HuH-7 (cell line): ENCODE data around the gene RGS7.
"Not testable (repeated sequence)": the region's sequence is repeated elsewhere in the genome, so short reads cannot be mapped to it uniquely, and the experiment has no call there.

ENCODE experiments used
- DNase-seq: peaks from one replicate; pipeline ENCODE4 v3.0.0; 2011; ENCODE audit warnings: low spot score

RGS7 gene

GRCh38 chr1:240909701-240910457, 447.1 kb downstream of the RGS7 start:
- DNase-seq = no peak

GRCh38 chr1:240906477-240906876, 450.5 kb downstream of the RGS7 start:
- DNase-seq = no peak

DNA sequence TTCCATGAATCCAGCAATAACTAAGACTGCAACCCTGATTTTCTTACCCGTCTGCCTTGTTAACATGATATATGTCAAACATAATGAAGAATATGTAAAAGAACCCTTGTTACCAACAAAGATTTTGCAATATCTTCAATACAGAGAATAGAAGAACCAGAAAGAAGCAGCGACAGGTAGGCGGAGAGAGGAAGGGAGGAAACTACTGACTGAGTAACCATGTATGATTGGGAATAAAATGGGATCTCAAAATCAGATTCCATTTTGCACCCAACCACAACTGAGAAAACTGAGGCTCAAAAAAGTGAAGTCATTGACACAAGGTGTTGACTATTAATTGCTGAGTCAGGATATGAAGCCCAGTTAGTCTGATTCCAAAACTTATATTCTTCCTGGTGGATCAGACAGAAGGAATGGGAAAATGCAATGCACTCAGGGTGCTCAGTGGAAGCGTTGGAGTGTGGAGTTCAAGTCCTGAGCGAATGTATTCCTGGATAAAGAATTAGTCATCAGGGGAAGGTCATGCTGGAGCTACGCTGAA, 451.7 kb downstream of the RGS7 start:
- DNase-seq = no peak

GRCh38 chr1:240895424-240895823, 461.6 kb downstream of the RGS7 start:
- DNase-seq = not testable (repeated sequence)

GRCh38 chr1:240888787-240889048, 468.3 kb downstream of the RGS7 start:
- peak; percentile 26 for DNase-seq

DNA sequence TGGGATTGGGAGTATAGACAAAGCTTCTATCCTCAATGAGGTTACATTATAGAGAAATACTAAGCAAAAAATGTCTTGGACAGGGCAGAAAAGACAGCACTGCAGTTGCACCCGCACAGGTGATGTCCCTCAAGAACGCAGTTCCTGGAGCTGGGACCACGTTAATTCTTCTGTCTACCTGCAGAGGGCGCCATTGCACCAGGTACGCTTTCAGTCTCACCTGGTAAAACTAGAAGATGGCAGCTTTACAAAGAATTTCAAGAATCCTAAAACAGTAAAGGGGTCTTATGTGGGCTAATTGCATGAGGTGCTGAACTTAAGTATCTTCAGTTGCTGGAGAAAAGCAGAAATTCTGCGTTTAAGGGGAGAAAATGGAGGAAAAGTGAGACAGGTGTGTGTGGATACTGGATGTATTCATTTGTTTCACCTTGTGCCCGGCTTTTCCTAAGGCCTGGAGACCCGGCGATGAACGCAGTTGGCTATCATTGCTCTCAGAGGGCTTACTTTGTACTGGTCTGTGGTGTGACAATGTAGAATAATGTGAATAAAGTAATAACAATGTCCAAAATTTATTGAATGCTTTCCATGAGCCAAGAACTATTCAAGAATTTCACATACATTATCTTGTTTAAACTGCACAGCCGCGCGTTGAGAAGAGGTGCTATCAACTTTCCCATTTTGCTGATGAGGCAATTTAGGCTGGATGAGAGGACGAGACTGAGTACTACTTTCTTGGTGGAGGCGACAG, 468.8 kb downstream of the RGS7 start:
- peak; percentile 36 for DNase-seq

- no peak for DNase-seq
Observed at GRCh38 chr1:240883490-240883889, 473.5 kb downstream of the RGS7 start.

- DNase-seq = not testable (repeated sequence)
Observed at GRCh38 chr1:240882656-240883308, 474.2 kb downstream of the RGS7 start.

- no peak for DNase-seq
Observed at GRCh38 chr1:240878631-240879030, 478.4 kb downstream of the RGS7 start.

GRCh38 chr1:240877605-240878004, 479.4 kb downstream of the RGS7 start:
- DNase-seq = no peak

DNA sequence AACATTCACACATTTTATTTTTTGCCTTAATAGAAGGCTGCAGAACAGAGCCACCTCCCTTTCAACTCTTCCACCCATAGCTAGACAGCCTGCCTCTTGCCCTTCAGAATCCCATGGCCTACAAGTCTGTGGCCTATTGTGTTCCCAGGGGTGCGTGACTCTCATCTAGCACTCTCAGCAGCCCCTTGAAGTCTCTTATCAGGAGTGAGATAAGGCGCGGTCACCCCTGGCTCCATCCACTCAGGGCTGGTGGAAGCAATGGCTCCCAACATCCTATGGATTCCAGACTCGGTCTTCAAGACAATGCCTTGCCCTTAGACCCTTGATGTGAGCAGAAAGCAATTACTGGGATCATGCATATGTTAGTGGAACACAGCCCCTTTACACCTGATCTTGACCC, 480.9 kb downstream of the RGS7 start:
- no peak for DNase-seq

DNA sequence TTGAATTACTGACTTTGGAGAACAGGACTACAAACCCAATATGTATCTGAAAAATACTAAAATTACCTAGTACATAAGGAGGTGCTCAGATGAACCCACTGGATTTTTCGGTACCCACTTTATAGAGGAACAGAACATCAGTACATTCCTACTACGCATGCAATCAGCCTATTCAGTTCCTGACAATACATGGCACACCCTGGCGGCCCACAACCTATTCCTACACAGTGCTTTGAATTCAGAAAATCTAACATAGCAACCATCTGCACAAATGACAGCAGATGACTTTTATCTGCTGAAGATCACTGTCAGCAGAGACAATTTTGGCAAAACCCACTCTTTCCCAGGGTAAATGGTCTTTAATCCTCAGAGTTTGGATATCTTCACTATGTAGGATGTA, 487.9 kb downstream of the RGS7 start:
- DNase-seq = no peak

- no peak for DNase-seq
Observed at GRCh38 chr1:240866724-240867123, 490.3 kb downstream of the RGS7 start.

DNA sequence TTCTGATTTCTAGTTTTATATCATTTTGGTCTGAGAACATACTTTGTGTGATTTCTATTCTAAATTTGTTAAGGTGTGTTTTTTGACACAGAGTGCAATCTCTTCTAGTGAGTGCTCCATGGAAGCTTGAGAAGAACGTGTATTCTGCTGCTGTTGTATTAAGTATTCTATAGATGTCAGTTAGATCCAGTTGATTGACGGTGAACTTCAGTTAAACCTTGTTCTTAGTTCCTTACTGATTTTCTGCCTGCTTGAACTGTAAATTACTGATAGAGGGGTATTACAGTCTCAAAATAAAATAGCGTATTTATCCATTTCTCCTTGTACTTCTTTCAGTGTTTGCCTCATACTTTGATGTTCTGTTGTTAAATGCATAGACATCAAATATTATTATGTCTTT, 497.0 kb downstream of the RGS7 start:
- DNase-seq = no peak

- no peak for DNase-seq
Observed at GRCh38 chr1:240854367-240854766, 502.6 kb downstream of the RGS7 start.

GRCh38 chr1:240847325-240847724, 509.7 kb downstream of the RGS7 start:
- no peak for DNase-seq

- DNase-seq = no peak
Observed at GRCh38 chr1:240844486-240844885, 512.5 kb downstream of the RGS7 start.

- no peak for DNase-seq
Observed at GRCh38 chr1:240843798-240844197, 513.2 kb downstream of the RGS7 start.

- no peak for DNase-seq
Observed at GRCh38 chr1:240836271-240836670, 520.7 kb downstream of the RGS7 start.

GRCh38 chr1:240835291-240835690, 521.7 kb downstream of the RGS7 start:
- DNase-seq = no peak

DNA sequence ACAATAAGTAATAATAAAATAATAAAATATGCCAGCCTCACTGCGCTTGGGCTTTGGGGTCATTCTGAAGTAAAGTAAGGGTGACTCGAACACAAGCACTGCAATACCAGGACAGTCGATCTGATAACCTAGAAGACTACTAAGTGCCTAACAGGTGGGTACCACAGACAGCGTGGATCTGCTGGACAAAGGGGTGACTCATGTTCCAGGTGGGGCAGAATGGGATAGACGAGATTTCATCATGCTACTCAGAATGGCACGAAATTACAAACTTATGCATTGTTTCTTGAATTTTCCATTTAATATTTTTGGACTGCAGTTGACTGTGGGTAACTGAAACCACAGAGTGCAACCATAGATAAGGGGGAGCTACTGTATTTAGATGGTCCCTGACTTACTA, 523.9 kb downstream of the RGS7 start:
- no peak for DNase-seq

DNA sequence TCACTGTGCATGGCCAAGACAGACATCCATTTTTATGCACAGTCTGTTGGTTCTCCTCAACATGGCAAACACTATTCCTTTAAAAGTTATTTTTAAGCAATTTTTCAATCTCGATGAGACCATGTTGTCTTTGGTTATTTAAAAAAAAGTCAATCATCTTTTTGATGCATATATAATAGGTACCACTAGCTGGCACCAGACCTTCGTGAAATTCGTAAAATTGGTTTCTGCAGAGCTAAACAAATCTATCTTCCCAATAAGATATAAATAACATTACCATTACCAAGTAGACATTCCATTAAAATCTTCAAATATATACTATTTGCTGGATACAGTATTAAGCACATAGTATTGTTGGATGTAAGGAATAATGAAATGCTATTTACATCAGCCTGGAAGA, 525.1 kb downstream of the RGS7 start:
- DNase-seq = no peak

- DNase-seq = no peak
Observed at GRCh38 chr1:240831191-240831631, 525.8 kb downstream of the RGS7 start.
